ENCODE results near the gene TMEM151B. TPM values are rescaled to one million over a fixed set of nuclear protein-coding genes. Genes with fewer than 3 reads are reported as not detected.

The TMEM151B gene
- total RNA-seq, 3 donors from 2014 or later, result 0.03 to 0.05 TPM; not detected in 1

DNA sequence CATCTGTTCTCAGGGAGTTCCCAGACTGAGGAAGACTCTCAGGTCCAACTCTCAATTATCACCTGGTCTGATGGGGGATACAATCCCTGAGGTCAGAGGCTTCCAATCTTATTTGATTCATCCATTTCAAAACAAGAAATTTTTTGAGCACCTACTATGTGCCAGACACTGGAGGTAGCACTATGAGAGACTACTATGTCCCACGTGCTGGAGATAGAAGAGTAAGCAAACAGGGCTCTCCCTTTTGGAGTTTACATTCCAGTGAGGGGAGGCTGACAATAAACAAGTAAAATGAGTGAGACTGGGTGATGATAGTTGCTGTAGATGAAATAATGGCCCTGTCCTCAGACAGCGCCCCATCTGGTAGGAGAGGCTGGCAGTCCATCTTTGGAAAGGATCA lies 16.5 kb downstream of the TMEM151B start:
- Mint-ChIP-seq H3K36me3 (ENCODE audit: insufficient read depth) (no peaks in the 10 kb centered on the region), H3K4me1 (ENCODE audit: low read depth) (no peaks in the 10 kb centered on the region), H3K27me3 (ENCODE audit: low read depth) (peaks cover 65% of the 10 kb centered on the region), H3K9me3 (no peaks in the 10 kb centered on the region), H3K4me3 (no peak overlapping the region)
- ATAC-seq, result no peak
- no peak for DNase-seq

DNA sequence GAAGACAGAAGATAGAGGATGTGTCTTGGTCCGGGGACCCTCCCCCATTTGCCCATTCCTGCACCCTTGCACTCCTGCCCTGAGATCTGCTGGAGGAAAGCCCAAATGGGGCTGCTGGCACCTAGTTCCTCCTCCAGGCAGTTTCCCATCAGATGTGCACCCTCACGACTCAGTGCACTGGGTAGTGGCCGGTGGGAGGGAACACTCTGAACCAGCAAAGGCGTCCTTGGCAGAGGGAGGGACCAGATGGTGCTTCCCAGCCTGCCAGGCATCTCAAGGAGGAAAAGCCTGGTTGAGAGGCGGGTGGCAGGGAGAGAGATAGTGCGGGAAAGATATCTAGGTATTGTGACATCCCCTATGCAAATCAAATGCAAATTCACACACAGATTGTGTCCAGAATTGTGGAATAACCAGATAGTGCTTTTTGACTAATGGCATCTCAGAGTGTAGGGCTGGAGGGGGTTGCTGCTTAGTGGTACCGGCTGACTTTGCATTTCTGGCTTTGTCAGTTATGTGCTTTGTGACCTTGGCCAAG lies 19.5 kb downstream of the TMEM151B start:
- no peaks in the 10 kb centered on the region for H3K9me3 Mint-ChIP-seq
- DNase-seq (no peak), ATAC-seq (no peak)
- H3K36me3 Mint-ChIP-seq (ENCODE audit: insufficient read depth), result no peaks in the 10 kb centered on the region
- no peaks in the 10 kb centered on the region for H3K4me1 Mint-ChIP-seq (ENCODE audit: low read depth)
- H3K4me3 Mint-ChIP-seq, result no peak overlapping the region
- peaks cover 69% of the 10 kb centered on the region for H3K27me3 Mint-ChIP-seq (ENCODE audit: low read depth)

DNA sequence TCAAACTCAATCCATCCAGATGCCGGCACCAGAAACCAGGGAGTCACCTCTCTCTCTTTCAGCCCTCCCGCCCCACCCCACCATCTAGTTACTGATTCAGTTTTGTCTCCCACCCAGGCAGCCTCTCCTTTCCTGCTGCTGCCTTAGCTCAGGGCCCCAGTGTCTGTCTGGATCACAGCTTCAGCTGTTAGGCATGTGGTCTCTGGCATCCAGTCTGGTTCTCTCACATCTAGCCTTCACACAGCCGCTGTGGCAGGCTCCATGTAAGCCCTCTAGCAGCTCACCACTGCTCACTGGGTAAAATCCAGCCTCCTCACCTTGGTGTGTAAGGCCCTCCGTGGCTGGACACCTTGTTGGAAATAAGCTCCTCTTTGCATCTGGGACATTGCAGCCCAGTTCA lies 21.6 kb downstream of the TMEM151B start:
- no peaks in the 10 kb centered on the region for H3K36me3 Mint-ChIP-seq (ENCODE audit: insufficient read depth)

DNA sequence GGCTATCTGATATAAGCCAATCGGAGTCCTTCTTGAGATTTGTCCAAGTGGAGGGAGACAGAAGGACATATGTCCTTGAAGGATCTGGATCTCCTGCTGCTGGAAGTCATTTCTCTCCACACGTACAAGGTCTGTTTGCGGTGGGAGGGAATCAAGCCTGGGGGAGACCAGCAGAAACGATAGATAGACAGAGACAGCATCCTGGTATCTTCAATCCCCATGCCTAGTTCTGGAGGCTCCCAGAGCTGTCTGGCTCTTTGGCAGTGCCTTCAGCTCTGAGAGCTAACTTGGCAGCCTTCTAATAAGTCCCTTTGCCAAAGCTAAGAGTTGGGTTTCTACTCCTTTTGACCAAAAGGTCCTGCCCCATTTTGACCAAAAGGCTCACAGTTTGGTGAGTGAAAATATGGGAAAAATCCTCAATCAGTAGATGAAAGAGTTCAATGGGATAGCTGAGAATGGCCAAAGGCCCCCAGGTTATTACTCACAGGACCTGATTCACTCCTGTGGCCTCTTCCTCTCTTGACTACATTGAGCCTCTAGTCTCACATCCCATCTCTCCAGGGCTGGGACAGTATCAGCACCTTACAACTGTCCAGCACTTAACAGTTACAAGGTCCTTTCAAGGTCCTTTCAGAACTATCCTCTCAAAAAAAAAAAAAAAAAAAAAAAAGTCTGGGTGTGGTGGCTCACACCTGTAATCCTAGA lies 22.6 kb downstream of the TMEM151B start:
- DNase-seq (no peak), ATAC-seq (no peak)
- Mint-ChIP-seq H3K4me1 (ENCODE audit: low read depth) (peaks cover 6% of the 10 kb centered on the region), H3K4me3 (no peak overlapping the region), H3K9me3 (no peaks in the 10 kb centered on the region), H3K27me3 (ENCODE audit: low read depth) (peaks cover 69% of the 10 kb centered on the region), H3K36me3 (ENCODE audit: insufficient read depth) (no peaks in the 10 kb centered on the region)

More for the DNA sequence above, 21.6 kb downstream of the TMEM151B start:
- Mint-ChIP-seq H3K4me3 (no peak overlapping the region), H3K4me1 (ENCODE audit: low read depth) (peaks cover 2% of the 10 kb centered on the region), H3K9me3 (no peaks in the 10 kb centered on the region), H3K27me3 (ENCODE audit: low read depth) (peaks cover 73% of the 10 kb centered on the region)
- no peak for DNase-seq
- ATAC-seq, result no peak

DNA sequence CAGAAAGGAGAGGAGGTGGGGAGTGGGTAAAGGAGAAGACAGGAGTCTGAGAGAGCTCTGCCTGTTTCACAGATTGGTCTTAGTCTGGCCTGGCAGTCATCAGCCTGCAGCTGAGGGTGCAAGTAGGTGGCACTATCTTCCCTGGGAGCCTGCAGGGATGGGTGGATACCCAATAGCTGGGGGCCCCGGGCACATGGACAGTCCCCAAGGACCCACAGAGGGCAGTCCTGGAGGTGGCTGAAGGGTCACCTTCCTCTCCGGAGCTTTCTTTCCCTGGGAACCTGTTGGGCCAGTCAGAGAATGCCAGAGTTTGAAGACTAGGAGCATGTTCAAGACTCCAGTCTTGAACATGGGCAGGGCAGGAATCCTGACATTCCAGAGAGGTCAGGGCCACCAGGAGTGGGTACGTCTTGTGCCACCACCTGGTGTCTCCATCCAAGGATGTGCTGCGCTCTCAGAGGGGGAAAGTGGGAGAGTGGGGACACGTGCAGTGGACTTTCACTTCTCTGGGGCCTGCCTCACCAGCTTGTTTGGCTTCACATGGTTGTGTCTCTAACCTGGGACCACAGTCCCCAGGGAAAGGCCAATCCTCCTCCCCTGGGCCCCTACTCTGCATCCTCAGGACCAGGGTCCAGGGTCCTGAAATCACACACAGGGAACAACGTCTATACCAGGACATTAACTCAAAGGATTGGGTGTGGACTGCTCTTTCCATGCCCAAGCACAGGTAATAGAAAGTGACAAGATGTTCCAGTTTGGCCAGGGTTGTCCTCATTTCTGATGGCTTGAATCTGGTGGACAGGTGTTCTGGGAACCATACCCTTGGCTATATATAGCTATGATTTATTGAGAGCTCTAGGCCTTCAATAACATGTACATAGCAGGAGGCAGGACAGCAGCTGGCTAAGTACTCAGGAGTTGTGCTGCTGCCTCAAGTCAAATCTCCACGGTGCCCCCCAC lies 24.9 kb downstream of the TMEM151B start:
- Mint-ChIP-seq H3K4me1 (ENCODE audit: low read depth) (peaks cover 10% of the 10 kb centered on the region), H3K27me3 (ENCODE audit: low read depth) (peaks cover 56% of the 10 kb centered on the region), H3K9me3 (no peaks in the 10 kb centered on the region), H3K4me3 (no peak overlapping the region), H3K36me3 (ENCODE audit: insufficient read depth) (peaks cover under 1% of the 10 kb centered on the region)
- DNase-seq (no peak), ATAC-seq (no peak)

DNA sequence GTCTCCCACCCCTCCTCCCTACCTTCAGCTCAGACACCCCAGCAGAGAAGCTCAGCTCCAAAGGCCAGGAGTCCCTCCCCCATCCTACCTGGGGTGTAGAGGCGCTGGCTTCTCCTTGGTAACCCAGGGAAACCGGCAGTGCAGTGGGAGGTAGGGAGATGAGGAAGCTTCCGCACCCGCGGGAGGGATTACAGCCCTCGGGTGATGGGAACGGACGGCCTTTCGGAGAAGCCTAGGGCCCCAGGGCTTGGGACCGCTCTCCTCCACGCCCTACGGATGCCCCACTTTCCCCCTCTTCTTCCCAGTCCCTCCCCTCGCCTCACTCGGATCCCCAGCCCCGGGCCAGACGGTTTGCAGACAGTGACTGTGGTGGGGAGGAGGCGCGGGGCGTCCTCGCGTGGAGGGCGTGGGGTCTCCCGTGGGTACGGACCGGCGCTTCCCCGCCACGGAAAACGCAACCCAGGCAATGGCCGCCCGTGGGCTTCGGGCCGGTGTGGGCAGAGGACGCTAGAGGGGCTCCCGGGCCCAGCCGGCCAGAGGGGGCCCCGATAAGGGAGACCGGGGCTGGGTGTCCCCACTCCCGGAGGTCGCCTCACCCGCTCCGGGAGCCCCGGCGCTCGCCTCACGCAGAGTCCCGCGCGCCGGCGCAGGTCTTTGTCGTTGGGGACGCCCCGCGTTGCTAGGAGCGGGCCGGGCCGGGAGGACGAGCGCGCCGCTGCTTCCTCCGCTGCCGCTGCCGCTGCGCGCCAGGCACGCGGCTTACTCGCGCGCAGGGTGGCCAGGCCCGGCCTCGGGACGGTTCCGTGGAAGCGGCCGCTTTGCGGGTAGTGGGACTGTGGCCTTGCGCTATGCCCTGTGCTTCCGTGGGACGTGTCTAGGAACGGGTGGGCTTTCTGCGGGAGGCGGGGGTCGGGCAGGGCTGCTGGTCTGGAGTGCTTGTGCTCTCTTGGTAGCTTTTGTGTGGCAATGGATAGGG lies 27.1 kb downstream of the TMEM151B start:
- Mint-ChIP-seq H3K4me1 (ENCODE audit: low read depth) (peaks cover 10% of the 10 kb centered on the region), H3K36me3 (ENCODE audit: insufficient read depth) (peaks cover 17% of the 10 kb centered on the region), H3K9me3 (no peaks in the 10 kb centered on the region), H3K27me3 (ENCODE audit: low read depth) (peaks cover 38% of the 10 kb centered on the region), H3K4me3 (peak overlapping the region; percentile 46)
- peak; percentile 34 for DNase-seq
- ATAC-seq, result peak; percentile 87 to 89

DNA sequence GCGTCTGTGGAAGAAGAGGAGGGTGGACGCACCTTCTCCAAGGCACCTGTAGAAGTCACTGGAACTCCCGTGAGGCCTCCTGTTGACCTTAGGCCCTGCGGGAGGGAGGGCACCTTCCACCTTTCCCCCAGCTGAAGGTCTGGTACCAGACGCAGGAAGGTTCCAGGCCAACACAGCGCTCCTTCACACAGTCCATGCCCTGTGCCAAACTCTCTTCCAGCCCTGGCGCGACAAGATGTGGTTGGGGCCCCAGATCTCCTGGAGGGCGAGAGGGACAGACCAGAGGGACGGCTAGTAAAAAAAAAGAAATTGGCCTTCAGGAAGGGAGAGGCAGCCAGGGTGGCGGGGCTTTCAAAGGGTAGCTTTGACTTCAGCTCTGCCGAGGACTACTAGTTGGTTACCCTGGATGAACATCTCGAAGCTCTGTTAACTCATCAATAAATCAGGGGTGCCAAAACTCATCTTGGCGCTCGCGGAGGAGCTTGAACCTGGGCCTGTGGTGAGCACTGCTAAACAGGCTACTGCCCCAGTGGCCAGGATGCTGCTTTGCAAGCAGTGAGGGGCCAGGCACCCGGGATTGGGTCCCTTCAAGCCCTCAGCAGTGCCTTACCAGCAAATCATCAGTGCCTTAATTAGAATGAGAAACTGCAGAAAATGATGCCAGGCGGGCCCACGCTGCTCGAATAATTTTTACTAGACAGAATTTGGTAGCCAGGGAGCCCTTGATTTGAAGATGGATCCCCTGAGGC lies 28.0 kb downstream of the TMEM151B start:
- ATAC-seq (no peak), DNase-seq (no peak)
- Mint-ChIP-seq H3K9me3 (no peaks in the 10 kb centered on the region), H3K27me3 (ENCODE audit: low read depth) (peaks cover 34% of the 10 kb centered on the region), H3K4me3 (peak overlapping the region; percentile 43), H3K36me3 (ENCODE audit: insufficient read depth) (peaks cover 17% of the 10 kb centered on the region), H3K4me1 (ENCODE audit: low read depth) (peaks cover 10% of the 10 kb centered on the region)

DNA sequence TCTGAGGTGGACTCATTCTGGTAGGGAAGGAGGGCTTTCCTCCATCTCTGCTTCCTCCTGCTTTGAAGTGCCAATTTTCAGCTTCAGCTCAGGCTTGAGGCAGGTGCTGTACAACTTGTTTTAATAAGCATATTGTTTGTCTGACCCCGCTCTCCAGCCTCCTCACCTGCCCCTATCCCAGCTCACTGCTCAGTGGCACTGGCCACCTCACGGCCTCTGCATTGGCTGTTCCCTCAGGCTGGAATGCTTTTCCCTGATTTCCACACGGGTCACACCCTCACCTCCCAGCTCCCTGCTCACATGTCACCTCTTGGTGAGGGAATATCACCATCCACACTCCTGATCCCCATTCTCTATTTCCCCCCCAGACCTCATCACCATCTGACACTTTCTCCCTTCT lies 28.6 kb downstream of the TMEM151B start:
- peaks cover 22% of the 10 kb centered on the region for H3K36me3 Mint-ChIP-seq (ENCODE audit: insufficient read depth)
- H3K4me1 Mint-ChIP-seq (ENCODE audit: low read depth), result peaks cover 10% of the 10 kb centered on the region
- ATAC-seq (no peak), DNase-seq (no peak)
- H3K27me3 Mint-ChIP-seq (ENCODE audit: low read depth), result peaks cover 28% of the 10 kb centered on the region
- H3K4me3 Mint-ChIP-seq, result no peak overlapping the region
- H3K9me3 Mint-ChIP-seq, result no peaks in the 10 kb centered on the region

DNA sequence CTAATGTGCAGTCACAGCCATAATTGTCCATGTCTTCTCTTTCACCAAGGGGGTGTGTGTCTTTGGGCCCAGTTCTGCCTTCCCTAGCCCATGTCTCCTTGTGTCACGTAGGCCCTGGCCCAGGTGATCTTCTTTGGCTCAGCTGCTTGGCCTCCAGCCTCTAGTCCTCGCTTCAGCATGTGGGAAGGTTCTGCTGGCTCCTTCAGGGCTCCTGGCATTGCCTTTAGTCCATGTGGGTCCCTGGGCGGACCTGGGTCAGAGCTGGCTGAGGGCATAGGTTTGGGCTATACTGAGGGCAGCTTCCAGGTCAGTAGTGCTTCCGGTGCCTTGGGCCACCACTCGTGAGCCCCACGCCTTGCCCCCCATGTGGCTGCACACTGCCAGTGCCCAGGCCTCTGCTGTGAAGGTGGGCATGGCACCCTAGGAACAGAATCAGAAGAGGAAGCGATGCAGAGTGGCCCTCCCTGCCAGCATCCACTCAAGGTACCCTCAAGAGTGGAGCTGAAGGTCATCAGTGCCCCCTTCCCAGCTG lies 30.1 kb downstream of the TMEM151B start:
- H3K4me1 Mint-ChIP-seq (ENCODE audit: low read depth), result peaks cover 10% of the 10 kb centered on the region
- no peak overlapping the region for H3K4me3 Mint-ChIP-seq
- ATAC-seq, result no peak
- H3K9me3 Mint-ChIP-seq, result no peaks in the 10 kb centered on the region
- peaks cover 24% of the 10 kb centered on the region for H3K36me3 Mint-ChIP-seq (ENCODE audit: insufficient read depth)
- peaks cover 16% of the 10 kb centered on the region for H3K27me3 Mint-ChIP-seq (ENCODE audit: low read depth)
- no peak for DNase-seq

DNA sequence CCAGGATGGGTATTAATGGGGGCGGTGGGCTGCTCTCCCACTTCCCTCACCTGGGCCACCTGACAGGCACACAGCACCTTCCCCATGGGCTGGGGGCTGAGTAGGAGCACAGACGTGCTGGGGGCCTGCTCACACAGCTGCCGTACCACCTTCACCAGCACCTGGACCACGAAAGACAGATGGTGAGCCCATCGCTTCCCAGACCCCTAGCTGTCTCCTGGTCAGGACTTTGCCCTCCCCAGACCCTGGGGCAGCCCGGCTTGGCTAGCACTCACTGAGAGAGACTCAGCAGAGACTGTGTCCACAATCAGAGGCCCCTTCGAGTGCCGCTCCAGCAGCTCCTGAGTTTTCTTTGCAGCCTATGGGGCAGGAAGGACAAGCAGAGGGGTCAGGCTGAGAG lies 30.9 kb downstream of the TMEM151B start:
- Mint-ChIP-seq H3K4me3 (no peak overlapping the region), H3K36me3 (ENCODE audit: insufficient read depth) (peaks cover 30% of the 10 kb centered on the region), H3K27me3 (ENCODE audit: low read depth) (peaks cover 11% of the 10 kb centered on the region), H3K9me3 (no peaks in the 10 kb centered on the region), H3K4me1 (ENCODE audit: low read depth) (peaks cover 10% of the 10 kb centered on the region)
- no peak for DNase-seq
- ATAC-seq, result no peak

DNA sequence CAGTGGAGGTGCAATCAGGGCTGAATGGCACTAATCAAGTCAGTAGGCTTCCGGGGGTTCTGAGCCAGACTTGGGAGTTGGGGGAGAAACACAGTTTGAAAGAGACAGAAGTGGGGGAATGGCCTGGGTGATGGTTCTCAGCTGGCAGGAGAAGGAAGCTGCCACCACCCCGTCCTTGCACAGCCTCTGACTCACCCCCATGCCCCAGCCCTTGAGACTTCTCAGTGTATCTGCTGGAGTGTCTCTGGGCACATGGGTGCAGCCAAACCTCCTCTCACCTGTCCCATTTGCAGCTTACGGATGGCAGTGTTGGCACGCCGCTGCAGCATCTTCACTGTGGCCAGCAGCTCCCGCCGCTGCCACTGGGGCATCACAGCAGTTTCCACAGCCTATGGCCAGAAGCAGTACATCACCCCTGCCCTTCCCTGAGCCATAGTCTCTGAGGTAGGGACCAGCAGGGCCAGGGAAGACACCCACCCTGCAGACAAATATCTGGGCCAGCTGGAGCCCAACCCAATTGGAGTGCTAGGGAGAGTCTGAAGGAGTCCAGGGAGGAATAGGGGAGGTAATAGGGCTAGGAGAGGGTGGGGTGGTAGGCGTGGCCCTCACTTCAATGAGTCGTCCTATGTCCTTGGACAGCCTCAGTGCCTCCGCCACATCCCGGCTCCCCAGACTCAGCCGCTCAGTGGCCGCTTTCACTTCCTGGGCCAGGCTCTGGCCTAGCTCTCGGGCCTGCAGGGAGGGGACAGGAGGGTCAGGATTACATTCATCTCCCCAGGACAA lies 31.7 kb downstream of the TMEM151B start:
- H3K27me3 Mint-ChIP-seq (ENCODE audit: low read depth), result peaks cover 2% of the 10 kb centered on the region
- H3K4me3 Mint-ChIP-seq, result no peak overlapping the region
- no peak for DNase-seq

DNA sequence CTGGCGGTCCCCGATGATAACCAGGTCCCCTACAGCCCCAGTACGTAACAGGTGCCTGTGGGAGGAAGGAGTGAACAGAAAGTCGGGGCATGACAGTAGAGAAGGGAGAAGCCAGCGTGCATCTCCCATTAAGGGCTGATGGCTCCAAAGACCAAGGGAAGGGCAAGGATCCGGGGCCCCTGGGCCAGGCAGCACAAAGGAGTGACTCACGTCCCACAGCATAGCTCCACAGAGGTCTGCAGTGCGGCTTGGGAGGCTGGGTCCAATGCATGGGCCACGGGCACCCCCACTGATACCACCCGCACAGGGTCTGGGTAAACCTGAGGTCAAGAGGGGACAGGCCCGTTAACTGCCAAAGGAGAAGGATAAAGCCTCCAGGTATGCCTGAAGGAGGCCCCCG lies 32.6 kb downstream of the TMEM151B start:
- H3K27me3 Mint-ChIP-seq (ENCODE audit: low read depth), result no peaks in the 10 kb centered on the region
- DNase-seq (no peak), ATAC-seq (no peak)
- H3K9me3 Mint-ChIP-seq, result no peaks in the 10 kb centered on the region
- H3K4me3 Mint-ChIP-seq, result no peak overlapping the region
- H3K36me3 Mint-ChIP-seq (ENCODE audit: insufficient read depth), result peaks cover 33% of the 10 kb centered on the region
- H3K4me1 Mint-ChIP-seq (ENCODE audit: low read depth), result peaks cover 4% of the 10 kb centered on the region

More for the DNA sequence above, 31.7 kb downstream of the TMEM151B start:
- Mint-ChIP-seq H3K36me3 (ENCODE audit: insufficient read depth) (peaks cover 30% of the 10 kb centered on the region), H3K4me1 (ENCODE audit: low read depth) (peaks cover 8% of the 10 kb centered on the region), H3K9me3 (no peaks in the 10 kb centered on the region)
- ATAC-seq, result no peak

Data from activated T-cell treated with anti-CD3 and anti-CD28 coated beads, Interleukin-2, amount 50 U/mL, for 4 hours (primary cell).